HEK293 (cell line): ENCODE measurements around the gene STOX2.

Experiments
- CTCF ChIA-PET: fragments of 350-600 bp; formaldehyde crosslinking; extraction: SDS; loops from one replicate; lab custom pipeline; 2021; ENCODE audit warnings: antibody characterized with exemption; lab: Yijun Ruan, JAX
- POLR2A ChIA-PET: fragments of 300-600 bp; formaldehyde crosslinking; extraction: SDS; loops from one replicate; lab custom pipeline; 2020; ENCODE audit warnings: antibody characterized with exemption, inconsistent platforms; lab: Yijun Ruan, JAX
- H3K27ac ChIP-seq: fragments of 200-500 bp; sonication (Bioruptor generic); 2 replicates; pipeline ENCODE4 v1.5.1; 2014; ENCODE audit warnings: low read depth, low read length, control low read depth, inconsistent platforms; ENCODE audit errors: extremely low read depth
- H3K36me3 ChIP-seq, 2 experiments: fragments of 200-500 bp in 1 of 2; sonication (Bioruptor generic) in 1 of 2; 1 replicate in 1 of 2; 2 replicates in 1 of 2; pipeline ENCODE4 v1.5.1; 2014 to 2017; ENCODE audit warnings: inconsistent platforms in 2 of 2, low read length in 2 of 2; ENCODE audit not compliant: control insufficient read depth in 2 of 2, insufficient read depth in 1 of 2
- H3K4me1 ChIP-seq: fragments of 200-500 bp; sonication (Bioruptor generic); 2 replicates; pipeline ENCODE4 v1.5.1; 2014; ENCODE audit warnings: mild to moderate bottlenecking, low read length, inconsistent platforms; ENCODE audit not compliant: control insufficient read depth, insufficient read depth
- H3K4me3 ChIP-seq: 2 replicates; pipeline ENCODE4 v1.5.1; 2011; ENCODE audit warnings: low read depth, mild to moderate bottlenecking, control low read depth, low read length, moderate library complexity
- H3K9me3 ChIP-seq: fragments of 200-500 bp; sonication (Bioruptor generic); 2 replicates; pipeline ENCODE4 v1.5.1; 2014; ENCODE audit warnings: low read depth, low read length, inconsistent platforms; ENCODE audit not compliant: control insufficient read depth, insufficient read depth
- GLIS1 ChIP-seq: fragments of 450-650 bp; formaldehyde crosslinking; IDR thresholded peaks from 2 replicates; pipeline ENCODE4 v1.5.1; 2016; ENCODE audit warnings: missing biosample characterization, missing genetic modification characterization
- HOXD13 ChIP-seq: sonication (generic); formaldehyde crosslinking; IDR thresholded peaks from 2 replicates; pipeline ENCODE4 v1.8.0; 2022; ENCODE audit warnings: missing genetic modification reagents, borderline replicate concordance
- IKZF3 ChIP-seq: fragments of 450-650 bp; IDR thresholded peaks from 2 replicates; pipeline ENCODE4 v1.5.0; 2018; ENCODE audit warnings: missing biosample characterization, mild to moderate bottlenecking, missing genetic modification characterization, moderate library complexity
- KLF7 ChIP-seq: fragments of 450-650 bp; formaldehyde crosslinking; IDR thresholded peaks from 2 replicates; pipeline ENCODE4 v1.5.1; 2016; ENCODE audit warnings: missing biosample characterization, missing genetic modification characterization, borderline replicate concordance
- KLF8 ChIP-seq: fragments of 450-650 bp; formaldehyde crosslinking; IDR thresholded peaks from 2 replicates; pipeline ENCODE4 v1.5.1; 2016; ENCODE audit warnings: missing biosample characterization, missing genetic modification characterization
- PRDM6 ChIP-seq: fragments of 450-650 bp; formaldehyde crosslinking; IDR thresholded peaks from 2 replicates; pipeline ENCODE4 v1.5.1; 2017; ENCODE audit warnings: missing biosample characterization, missing genetic modification characterization
- REPIN1 ChIP-seq: fragments of 450-650 bp; formaldehyde crosslinking; IDR thresholded peaks from 2 replicates; pipeline ENCODE4 v1.5.1; 2017; ENCODE audit warnings: missing biosample characterization, missing genetic modification characterization, low read depth
- ZNF221 ChIP-seq: fragments of 450-650 bp; formaldehyde crosslinking; IDR thresholded peaks from 2 replicates; pipeline ENCODE4 v1.5.1; 2017; ENCODE audit warnings: missing biosample characterization, missing genetic modification characterization, borderline replicate concordance
- ZNF223 ChIP-seq: fragments of 450-650 bp; formaldehyde crosslinking; IDR thresholded peaks from 2 replicates; pipeline ENCODE4 v1.5.1; 2016; ENCODE audit warnings: missing biosample characterization, missing genetic modification characterization
- ZNF274 ChIP-seq, 2 experiments: fragments of 200-500 bp in 1 of 2; fragments of 450-650 bp in 1 of 2; sonication (Bioruptor generic) in 1 of 2; formaldehyde crosslinking in 1 of 2; IDR thresholded peaks; 2 replicates each; pipeline versions ENCODE4 v1.5.1 to v1.6.1; 2014 to 2016; ENCODE audit warnings: borderline replicate concordance in 1 of 2, inconsistent platforms in 1 of 2, low read length in 1 of 2, missing biosample characterization in 1 of 2, missing genetic modification characterization in 1 of 2
- ZNF324 ChIP-seq: fragments of 450-650 bp; formaldehyde crosslinking; IDR thresholded peaks from 2 replicates; pipeline ENCODE4 v1.5.1; 2016; ENCODE audit warnings: missing biosample characterization, missing genetic modification characterization
- ZNF37A ChIP-seq: fragments of 450-650 bp; IDR thresholded peaks from 2 replicates; pipeline ENCODE4 v1.5.1; 2018; ENCODE audit warnings: missing biosample characterization, missing genetic modification characterization
- ZNF514 ChIP-seq: fragments of 450-650 bp; formaldehyde crosslinking; IDR thresholded peaks from 2 replicates; pipeline ENCODE4 v1.5.1; 2016; ENCODE audit warnings: missing biosample characterization, missing genetic modification characterization
- ZNF530 ChIP-seq: fragments of 450-650 bp; formaldehyde crosslinking; IDR thresholded peaks from 2 replicates; pipeline ENCODE4 v1.5.1; 2016; ENCODE audit warnings: low read depth, missing biosample characterization, missing genetic modification characterization
- ZNF561 ChIP-seq: fragments of 450-650 bp; IDR thresholded peaks from 2 replicates; pipeline ENCODE4 v1.5.1; 2018; ENCODE audit warnings: missing biosample characterization, missing genetic modification characterization, borderline replicate concordance
- ZNF580 ChIP-seq: fragments of 450-650 bp; formaldehyde crosslinking; IDR thresholded peaks from 2 replicates; pipeline ENCODE4 v1.5.1; 2016; ENCODE audit warnings: missing biosample characterization, missing genetic modification characterization
- ZNF585B ChIP-seq: fragments of 450-650 bp; formaldehyde crosslinking; IDR thresholded peaks from 2 replicates; pipeline ENCODE4 v1.5.1; 2016; ENCODE audit warnings: missing biosample characterization, missing genetic modification characterization
- ZNF610 ChIP-seq: fragments of 450-650 bp; formaldehyde crosslinking; IDR thresholded peaks from 2 replicates; pipeline ENCODE4 v1.5.1; 2016; ENCODE audit warnings: missing biosample characterization, missing genetic modification characterization, borderline replicate concordance
- ZNF704 ChIP-seq: fragments of 450-650 bp; formaldehyde crosslinking; IDR thresholded peaks from 2 replicates; pipeline ENCODE4 v1.5.1; 2016; ENCODE audit warnings: missing biosample characterization, missing genetic modification characterization
- ZNF707 ChIP-seq: fragments of 450-650 bp; formaldehyde crosslinking; IDR thresholded peaks from 2 replicates; pipeline ENCODE4 v1.5.1; 2016; ENCODE audit warnings: missing biosample characterization, missing genetic modification characterization
- ZNF785 ChIP-seq: fragments of 450-650 bp; formaldehyde crosslinking; IDR thresholded peaks from 2 replicates; pipeline ENCODE4 v1.5.1; 2016; ENCODE audit warnings: missing biosample characterization, missing genetic modification characterization
- ZNF791 ChIP-seq: fragments of 450-650 bp; formaldehyde crosslinking; IDR thresholded peaks from 2 replicates; pipeline ENCODE4 v1.5.1; 2016; ENCODE audit warnings: missing biosample characterization, missing genetic modification characterization
- ZNF837 ChIP-seq: fragments of 450-650 bp; formaldehyde crosslinking; IDR thresholded peaks from 2 replicates; pipeline ENCODE4 v1.5.1; 2016; ENCODE audit warnings: missing biosample characterization, missing genetic modification characterization
- ZSCAN30 ChIP-seq: fragments of 450-650 bp; IDR thresholded peaks from 2 replicates; pipeline ENCODE4 v1.5.1; 2018; ENCODE audit warnings: missing biosample characterization, mild to moderate bottlenecking, missing genetic modification characterization, moderate library complexity
- TF ChIP-seq, protein P1 (sequence below): fragments of 450-650 bp; IDR thresholded peaks from 2 replicates; pipeline ENCODE4 v1.5.1; 2018; ENCODE audit warnings: missing biosample characterization, mild to moderate bottlenecking, missing genetic modification characterization

STOX2 gene

GRCh38 chr4:183909801-183910200 is 4.7 kb downstream of the STOX2 start:
- CTCF ChIA-PET = interaction anchor here (0.6 kb wide), 1 partner anchor 462 kb away, joined by 4 read pairs; no protein-coding TSS in a partner anchor
- Histone ChIP-seq H3K36me3 (no peaks in the 10 kb centered on the region), H3K4me3 (no peak overlapping the region), H3K9me3 (no peaks in the 10 kb centered on the region), H3K27ac (no peak overlapping the region)
- POLR2A ChIA-PET = no interaction called here
- TF ChIP-seq ZNF274 (IDR thresholded peaks at IDR 0.05; ENCODE audit: low read length) (no peak), ZNF274 (tag by site-specific recombination; IDR thresholded peaks at IDR 0.05; ENCODE audit: borderline replicate concordance) (no peak), ZNF514 (no peak), ZNF223 (tag by site-specific recombination) (no peak), IKZF3 (tag by site-specific recombination) (no peak), ZNF707 (no peak), ZNF580 (tag by site-specific recombination) (no peak), PRDM6 (tag by site-specific recombination) (no peak), KLF8 (tag by site-specific recombination) (no peak), ZNF585B (tag by site-specific recombination) (no peak), ZNF704 (tag by site-specific recombination) (no peak), ZNF785 (tag by site-specific recombination) (no peak), REPIN1 (tag by site-specific recombination) (no peak), ZNF221 (tag by site-specific recombination) (no peak), GLIS1 (tag by site-specific recombination) (no peak), ZNF837 (tag by site-specific recombination) (no peak), ZNF530 (tag by site-specific recombination) (no peak), ZNF791 (tag by site-specific recombination) (no peak), ZNF37A (tag by site-specific recombination) (no peak)
- TF ChIP-seq, protein P1, sequence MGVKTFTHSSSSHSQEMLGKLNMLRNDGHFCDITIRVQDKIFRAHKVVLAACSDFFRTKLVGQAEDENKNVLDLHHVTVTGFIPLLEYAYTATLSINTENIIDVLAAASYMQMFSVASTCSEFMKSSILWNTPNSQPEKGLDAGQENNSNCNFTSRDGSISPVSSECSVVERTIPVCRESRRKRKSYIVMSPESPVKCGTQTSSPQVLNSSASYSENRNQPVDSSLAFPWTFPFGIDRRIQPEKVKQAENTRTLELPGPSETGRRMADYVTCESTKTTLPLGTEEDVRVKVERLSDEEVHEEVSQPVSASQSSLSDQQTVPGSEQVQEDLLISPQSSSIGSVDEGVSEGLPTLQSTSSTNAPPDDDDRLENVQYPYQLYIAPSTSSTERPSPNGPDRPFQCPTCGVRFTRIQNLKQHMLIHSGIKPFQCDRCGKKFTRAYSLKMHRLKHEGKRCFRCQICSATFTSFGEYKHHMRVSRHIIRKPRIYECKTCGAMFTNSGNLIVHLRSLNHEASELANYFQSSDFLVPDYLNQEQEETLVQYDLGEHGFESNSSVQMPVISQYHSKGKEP = no peak
- TF ChIP-seq, all 188 proteins: peak for 0
- no peaks in the 10 kb centered on the region; the same call in 1 of the 2 replicates for H3K4me1 ChIP-seq

DNA sequence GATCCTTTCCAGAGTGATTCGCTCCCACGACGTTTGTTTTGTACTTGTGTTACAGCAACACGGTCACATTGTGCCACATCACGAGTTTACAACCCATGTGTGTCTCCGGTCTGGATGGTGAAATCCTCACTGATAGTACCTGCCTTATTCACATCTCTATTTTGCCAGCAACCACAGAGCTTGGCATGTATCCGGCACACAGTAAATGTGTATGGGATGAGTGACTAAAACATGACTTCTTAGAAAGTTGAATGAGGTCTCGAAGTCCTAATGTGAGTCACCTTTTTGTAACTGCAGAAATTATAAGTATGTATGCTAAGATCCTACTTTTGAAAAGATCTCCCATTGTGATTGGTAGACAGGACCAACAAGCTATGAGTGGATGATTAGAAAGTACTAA is 7.5 kb downstream of the STOX2 start:
- Histone ChIP-seq H3K27ac (no peak overlapping the region), H3K9me3 (no peaks in the 10 kb centered on the region), H3K36me3 (no peaks in the 10 kb centered on the region), H3K4me1 (no peaks in the 10 kb centered on the region; the same call in 1 of the 2 replicates), H3K4me3 (no peak overlapping the region)
- TF ChIP-seq ZNF610 (tag by site-specific recombination) (no peak), ZNF324 (tag by site-specific recombination) (no peak), ZNF561 (tag by site-specific recombination) (no peak), ZSCAN30 (tag by site-specific recombination) (no peak), HOXD13 (no peak), KLF7 (tag by site-specific recombination) (no peak)
- CTCF ChIA-PET = no interaction called here
- POLR2A ChIA-PET = no interaction called here
